OCI-LY3 (cell line): ENCODE data around the gene ATP11B.
A peak's percentile ranks its signal among the peaks of the same experiment; 100 is the strongest.

Experiments
- H2AFZ ChIP-seq: fragments of 200-600, 300-600 bp; shearing (Covaris generic); 2 replicates; pipeline ENCODE4 v1.6.0; 2014; ENCODE audit warnings: antibody characterized with exemption, low read depth, low read length
- H3K27ac ChIP-seq: fragments of 200-600, 300-600 bp; sonication (generic); 2 replicates; pipeline ENCODE4 v1.5.1; 2014; ENCODE audit warnings: mild to moderate bottlenecking, low read length, moderate library complexity, mixed read lengths
- H3K27me3 ChIP-seq: fragments of 200-600, 300-600 bp; sonication (generic); 2 replicates; pipeline ENCODE4 v1.6.1; 2014; ENCODE audit warnings: low read depth, low read length, mixed read lengths
- H3K36me3 ChIP-seq: fragments of 200-600, 300-600 bp; sonication (generic); replicated peaks from 2 replicates; pipeline ENCODE3; 2014; ENCODE audit warnings: low read depth, low read length, mixed read lengths
- H3K4me1 ChIP-seq: fragments of 300-600, 200-600 bp; sonication (generic); 2 replicates; pipeline ENCODE4 v1.6.1; 2014; ENCODE audit warnings: low read length, mixed read lengths
- H3K4me2 ChIP-seq: fragments of 200-600, 300-600 bp; sonication (generic); 2 replicates; pipeline ENCODE4 v1.6.1; 2014; ENCODE audit warnings: low read length, mixed read lengths
- H3K4me3 ChIP-seq: fragments of 300-600, 200-600 bp; sonication (generic); 2 replicates; pipeline ENCODE4 v1.5.1; 2014; ENCODE audit warnings: antibody characterized with exemption, mild to moderate bottlenecking, low read length, moderate library complexity
- H3K79me2 ChIP-seq: fragments of 300-600, 200-600 bp; shearing (Covaris generic); 2 replicates; pipeline ENCODE4 v1.6.1; 2014; ENCODE audit warnings: mild to moderate bottlenecking, low read length, mixed read lengths
- H3K9ac ChIP-seq: fragments of 300-600, 200-600 bp; shearing (Covaris generic); 2 replicates; pipeline ENCODE4 v1.6.0; 2014; ENCODE audit warnings: mild to moderate bottlenecking, low read length, moderate library complexity
- H3K9me3 ChIP-seq: fragments of 200-600, 300-600 bp; shearing (Covaris generic); 2 replicates; pipeline ENCODE4 v1.6.1; 2014; ENCODE audit warnings: low read length, mixed read lengths; ENCODE audit not compliant: insufficient read depth
- H4K20me1 ChIP-seq: fragments of 200-600, 300-600 bp; sonication (generic); 2 replicates; pipeline ENCODE4 v1.6.1; 2016; ENCODE audit warnings: low read length, mixed read lengths; ENCODE audit not compliant: insufficient read depth
- CTCF ChIP-seq: fragments of 200-600, 300-600 bp; sonication (generic); IDR thresholded peaks from 2 replicates; pipeline ENCODE4 v1.5.1; 2014; ENCODE audit warnings: antibody characterized with exemption, low read length, low read depth
- EZH2phosphoT487 ChIP-seq: fragments of 200-600 bp; shearing (Covaris generic); IDR thresholded peaks from 2 replicates; pipeline ENCODE4 v1.6.1; 2018; ENCODE audit warnings: antibody characterized with exemption, mixed run types, low read depth

Gene ATP11B

GRCh38 chr3:182957676-182958266 is 164.5 kb downstream of the ATP11B start:
- H2AFZ ChIP-seq, result no peak overlapping the region
- H3K27ac ChIP-seq, result no peak overlapping the region
- H3K27me3 ChIP-seq, result no peaks in the 10 kb centered on the region
- peaks cover 70% of the 10 kb centered on the region for H3K79me2 ChIP-seq
- H4K20me1 ChIP-seq, result no peaks in the 10 kb centered on the region
- H3K9me3 ChIP-seq, result no peaks in the 10 kb centered on the region
- H3K4me2 ChIP-seq, result no peak overlapping the region
- peaks cover 34% of the 10 kb centered on the region for H3K4me1 ChIP-seq
- H3K4me3 ChIP-seq, result no peak overlapping the region
- TF ChIP-seq CTCF, result no peak
- no peak for TF ChIP-seq EZH2phosphoT487
- peaks cover 46% of the 10 kb centered on the region for H3K36me3 ChIP-seq
- no peak overlapping the region for H3K9ac ChIP-seq

GRCh38 chr3:182959474-182960350 is 166.4 kb downstream of the ATP11B start:
- H3K36me3 ChIP-seq, result peaks cover 48% of the 10 kb centered on the region
- H3K9ac ChIP-seq, result no peak overlapping the region
- H3K4me2 ChIP-seq, result peak overlapping the region; percentile 12; the same call in 1 of the 2 replicates
- TF ChIP-seq EZH2phosphoT487 (no peak), CTCF (no peak)
- H3K4me1 ChIP-seq, result peaks cover 25% of the 10 kb centered on the region
- no peak overlapping the region for H2AFZ ChIP-seq
- no peak overlapping the region for H3K4me3 ChIP-seq
- H3K79me2 ChIP-seq, result peaks cover 75% of the 10 kb centered on the region
- no peaks in the 10 kb centered on the region for H3K27me3 ChIP-seq
- no peaks in the 10 kb centered on the region for H4K20me1 ChIP-seq
- peak overlapping the region; percentile 25; the same call in 1 of the 2 replicates for H3K27ac ChIP-seq
- H3K9me3 ChIP-seq, result no peaks in the 10 kb centered on the region

- Histone ChIP-seq H3K9me3 (no peaks in the 10 kb centered on the region), H3K27ac (peak overlapping the region; percentile 1; the same call in 1 of the 2 replicates), H3K4me2 (no peak overlapping the region), H3K4me1 (peaks cover 37% of the 10 kb centered on the region), H3K36me3 (peaks cover 42% of the 10 kb centered on the region), H3K9ac (no peak overlapping the region), H3K4me3 (no peak overlapping the region), H2AFZ (no peak overlapping the region), H3K79me2 (peaks cover 82% of the 10 kb centered on the region), H3K27me3 (no peaks in the 10 kb centered on the region), H4K20me1 (no peaks in the 10 kb centered on the region)
- TF ChIP-seq CTCF, result no peak
- TF ChIP-seq EZH2phosphoT487, result no peak
These were observed 168.9 kb downstream of the ATP11B start for GRCh38 chr3:182962166-182962565.

GRCh38 chr3:182964179-182964578 is 170.9 kb downstream of the ATP11B start:
- H3K79me2 ChIP-seq, result peaks cover 83% of the 10 kb centered on the region
- peaks cover 38% of the 10 kb centered on the region for H3K36me3 ChIP-seq
- no peaks in the 10 kb centered on the region for H3K27me3 ChIP-seq
- no peaks in the 10 kb centered on the region for H4K20me1 ChIP-seq
- no peak overlapping the region for H3K4me2 ChIP-seq
- no peak overlapping the region for H2AFZ ChIP-seq
- no peak overlapping the region for H3K4me3 ChIP-seq
- H3K9me3 ChIP-seq, result no peaks in the 10 kb centered on the region
- no peak overlapping the region for H3K9ac ChIP-seq
- peaks cover 53% of the 10 kb centered on the region for H3K4me1 ChIP-seq
- TF ChIP-seq CTCF, result no peak
- TF ChIP-seq EZH2phosphoT487, result no peak
- H3K27ac ChIP-seq, result no peak overlapping the region
